ENCODE measurements around the gene RASA3.

DNA sequence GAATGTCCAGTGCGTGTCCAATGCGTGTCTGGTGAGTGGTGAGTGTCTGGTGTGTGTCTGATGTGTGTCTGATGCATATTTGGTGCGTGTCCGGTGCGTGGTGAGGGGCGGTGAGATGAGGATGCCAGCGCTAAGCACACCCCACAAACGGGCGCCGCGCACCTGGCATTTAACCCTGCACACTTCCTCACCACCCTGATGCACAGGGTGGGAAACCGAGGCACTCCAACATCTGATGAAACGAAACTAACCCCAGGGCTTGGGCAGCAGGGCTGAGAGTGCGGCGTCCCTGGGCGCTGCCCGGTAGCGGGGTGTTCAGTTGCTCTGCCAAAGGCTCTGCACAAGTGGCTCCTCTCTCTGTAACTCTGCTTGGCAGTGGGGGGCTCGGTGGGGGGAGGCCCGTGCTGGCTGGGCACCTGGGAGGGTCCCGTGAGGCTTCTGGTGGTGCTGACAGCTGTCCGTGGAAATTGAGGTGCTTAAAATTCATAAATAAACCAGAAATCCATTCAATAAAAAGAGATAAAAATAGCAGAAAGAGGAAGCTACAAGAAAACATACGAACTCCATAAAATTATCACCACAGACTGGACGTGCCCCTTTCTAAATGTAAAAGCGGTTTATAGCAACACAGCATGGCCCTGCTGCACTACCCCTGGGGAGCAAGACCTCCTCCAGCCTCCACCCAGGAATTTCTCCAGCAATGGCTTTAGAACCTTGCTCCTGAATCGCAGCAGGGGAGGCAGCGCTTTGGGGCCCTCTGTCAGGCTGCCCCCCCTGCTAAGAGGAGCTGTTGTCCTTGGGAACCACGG lies 76.0 kb downstream of the RASA3 start:
- TF ChIP-seq, protein P1, sequence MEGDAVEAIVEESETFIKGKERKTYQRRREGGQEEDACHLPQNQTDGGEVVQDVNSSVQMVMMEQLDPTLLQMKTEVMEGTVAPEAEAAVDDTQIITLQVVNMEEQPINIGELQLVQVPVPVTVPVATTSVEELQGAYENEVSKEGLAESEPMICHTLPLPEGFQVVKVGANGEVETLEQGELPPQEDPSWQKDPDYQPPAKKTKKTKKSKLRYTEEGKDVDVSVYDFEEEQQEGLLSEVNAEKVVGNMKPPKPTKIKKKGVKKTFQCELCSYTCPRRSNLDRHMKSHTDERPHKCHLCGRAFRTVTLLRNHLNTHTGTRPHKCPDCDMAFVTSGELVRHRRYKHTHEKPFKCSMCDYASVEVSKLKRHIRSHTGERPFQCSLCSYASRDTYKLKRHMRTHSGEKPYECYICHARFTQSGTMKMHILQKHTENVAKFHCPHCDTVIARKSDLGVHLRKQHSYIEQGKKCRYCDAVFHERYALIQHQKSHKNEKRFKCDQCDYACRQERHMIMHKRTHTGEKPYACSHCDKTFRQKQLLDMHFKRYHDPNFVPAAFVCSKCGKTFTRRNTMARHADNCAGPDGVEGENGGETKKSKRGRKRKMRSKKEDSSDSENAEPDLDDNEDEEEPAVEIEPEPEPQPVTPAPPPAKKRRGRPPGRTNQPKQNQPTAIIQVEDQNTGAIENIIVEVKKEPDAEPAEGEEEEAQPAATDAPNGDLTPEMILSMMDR (conservative IDR thresholded peaks at IDR 0.05 in 1 of 2, IDR thresholded peaks at IDR 0.05 in 1 of 2; ENCODE audit: extremely low read depth in 1 of 2, insufficient read depth in 1 of 2, low read depth in 1 of 2, low read length in 2 of 2) = no peak
- no peak for TF ChIP-seq EZH2 (IDR thresholded peaks at IDR 0.05; ENCODE audit: borderline replicate concordance, low read length)
